HEK293 (cell line): Measurements from ENCODE around the gene NUDT13.

Experiments
- ATF2 ChIP-seq: fragments of 450-650 bp; formaldehyde crosslinking; IDR thresholded peaks from 2 replicates; pipeline ENCODE4 v1.5.1; 2016; ENCODE audit warnings: missing biosample characterization, missing genetic modification characterization, low read depth
- CTCF ChIP-seq: fragments of 450-650 bp; formaldehyde crosslinking; IDR thresholded peaks from 2 replicates; pipeline ENCODE4 v1.5.1; 2016; ENCODE audit warnings: missing biosample characterization, missing genetic modification characterization
- PRDM10 ChIP-seq: fragments of 450-650 bp; formaldehyde crosslinking; IDR thresholded peaks from 2 replicates; pipeline ENCODE4 v1.5.1; 2016; ENCODE audit warnings: missing biosample characterization, missing genetic modification characterization
- ZNF24 ChIP-seq: fragments of 450-650 bp; formaldehyde crosslinking; IDR thresholded peaks from 2 replicates; pipeline ENCODE4 v1.5.1; 2016; ENCODE audit warnings: missing biosample characterization, missing genetic modification characterization
- ZNF292 ChIP-seq: fragments of 450-650 bp; formaldehyde crosslinking; IDR thresholded peaks from 2 replicates; pipeline ENCODE4 v1.5.1; 2016; ENCODE audit warnings: low read depth, missing biosample characterization, missing genetic modification characterization, borderline replicate concordance
- ZNF501 ChIP-seq: fragments of 450-650 bp; formaldehyde crosslinking; IDR thresholded peaks from 2 replicates; pipeline ENCODE4 v1.5.1; 2016; ENCODE audit warnings: missing biosample characterization, missing genetic modification characterization

- TF ChIP-seq ZNF24 (tag by site-specific recombination) = no peak
- TF ChIP-seq ZNF292 (tag by site-specific recombination) = no peak
- no peak for TF ChIP-seq CTCF (tag by site-specific recombination)
- TF ChIP-seq ATF2 (tag by site-specific recombination) = no peak
- no peak for TF ChIP-seq PRDM10 (tag by site-specific recombination)
- TF ChIP-seq ZNF501 (tag by site-specific recombination) = no peak
Observed at GRCh38 chr10:73065441-73065840, 44.8 kb upstream of the NUDT13 start.
